Right atrium auricular region (tissue), 2 donors: ENCODE results near the gene SCN8A. TPM values are rescaled to one million over a fixed set of nuclear protein-coding genes. Genes with fewer than 3 reads are reported as not detected.
"Not testable (repeated sequence)": the region's sequence is repeated elsewhere in the genome, so short reads cannot be mapped to it uniquely, and the experiment has no call there.

ENCODE experiments used
- DNase-seq: peaks from one replicate; pipeline ENCODE4 v3.0.0-alpha.2; 2019; ENCODE audit warnings: low spot score
- H3K27ac ChIP-seq, 2 donors: fragments of 200-600 bp; sonication (generic); 1 replicate in 1 of 2; 2 replicates in 1 of 2; pipeline ENCODE4 v1.5.1; 2016 to 2019
- H3K27me3 ChIP-seq, 2 donors: fragments of 200-600 bp; sonication (generic); one replicate each; pipeline versions ENCODE4 v1.5.1 to v1.6.0; 2017 to 2019
- H3K36me3 ChIP-seq: fragments of 200-600 bp; sonication (generic); one replicate; pipeline ENCODE4 v1.5.1; 2016
- H3K4me1 ChIP-seq, 2 donors: fragments of 200-600 bp; sonication (generic); one replicate each; pipeline versions ENCODE4 v1.5.1 to v1.6.0; 2017 to 2019
- H3K4me3 ChIP-seq, 2 donors: fragments of 200-600 bp; sonication (generic); 1 replicate in 1 of 2; 2 replicates in 1 of 2; pipeline ENCODE4 v1.5.1; 2017 to 2019; ENCODE audit warnings: mild to moderate bottlenecking in 1 of 2, moderate library complexity in 1 of 2
- H3K9me3 ChIP-seq, 2 donors: fragments of 200-600 bp; sonication (generic); one replicate each; pipeline ENCODE4 v1.5.1; 2019
- total RNA-seq, 2 donors: library from RNA; depleted of rRNA; stranded (reverse); fragments of >200 nt; gene quantifications; one replicate each; pipeline ENCODE4 v1.1.0, GENCODE V29; 2016
- TF ChIP-seq, protein P1 (sequence below), 2 donors: fragments of 200-600 bp; sonication (generic); IDR thresholded peaks; one replicate each; pipeline ENCODE4 v1.5.1; 2019; ENCODE audit warnings: antibody characterized with exemption in 2 of 2

The SCN8A gene
- total RNA-seq, result under 1 TPM; 0.19 to 0.24 TPM

DNA sequence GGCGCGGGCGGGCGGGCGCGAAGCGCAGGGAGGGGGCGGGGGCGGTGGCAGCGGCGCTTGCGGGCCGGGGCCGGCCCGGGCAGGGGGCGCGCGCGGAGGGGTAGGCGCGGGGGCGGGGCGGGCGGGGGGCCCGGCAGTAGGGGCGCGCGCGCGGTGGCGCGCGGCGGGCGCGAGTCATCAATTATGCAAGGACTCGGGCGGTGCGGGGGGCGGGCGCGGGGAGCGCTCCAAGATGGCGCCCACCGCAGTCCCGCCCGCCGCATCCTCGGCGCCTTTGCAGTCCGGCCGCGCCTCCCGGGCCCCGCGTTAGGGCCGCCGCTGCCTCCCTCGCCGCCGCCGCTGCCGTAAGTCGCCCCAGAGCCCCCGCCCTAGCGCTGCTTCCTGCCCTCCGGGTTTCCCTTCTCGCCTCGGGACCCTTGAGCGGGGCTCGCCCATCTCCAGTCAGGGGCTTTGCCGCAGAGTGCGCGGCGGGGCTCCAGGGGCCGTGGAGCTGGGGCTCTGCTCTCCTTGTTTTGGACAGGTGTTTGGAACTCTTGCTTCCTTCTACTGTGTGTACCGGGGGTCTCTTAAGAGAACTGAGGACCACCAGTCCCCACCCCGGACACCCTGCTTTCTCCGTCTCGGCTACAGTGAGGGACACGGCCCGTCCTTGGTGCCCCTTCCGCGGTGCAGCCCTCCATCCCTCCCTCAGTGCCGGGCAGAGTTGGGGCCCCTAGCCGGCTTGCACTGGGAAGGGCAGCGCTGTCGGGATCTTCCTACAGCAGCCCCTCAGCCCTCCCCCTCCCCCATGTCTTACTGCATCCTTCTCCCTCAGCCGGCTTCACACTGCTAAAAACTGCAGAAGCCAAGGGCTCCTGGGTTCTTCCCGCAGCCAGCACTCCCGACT is at the start of gene SCN8A:
Gene SCN8A, plus strand, starts transcription at position 218 of the 886 bp plus-strand sequence. CDS start 71,585 bp downstream, outside the sequence.
- TF ChIP-seq, protein P1, sequence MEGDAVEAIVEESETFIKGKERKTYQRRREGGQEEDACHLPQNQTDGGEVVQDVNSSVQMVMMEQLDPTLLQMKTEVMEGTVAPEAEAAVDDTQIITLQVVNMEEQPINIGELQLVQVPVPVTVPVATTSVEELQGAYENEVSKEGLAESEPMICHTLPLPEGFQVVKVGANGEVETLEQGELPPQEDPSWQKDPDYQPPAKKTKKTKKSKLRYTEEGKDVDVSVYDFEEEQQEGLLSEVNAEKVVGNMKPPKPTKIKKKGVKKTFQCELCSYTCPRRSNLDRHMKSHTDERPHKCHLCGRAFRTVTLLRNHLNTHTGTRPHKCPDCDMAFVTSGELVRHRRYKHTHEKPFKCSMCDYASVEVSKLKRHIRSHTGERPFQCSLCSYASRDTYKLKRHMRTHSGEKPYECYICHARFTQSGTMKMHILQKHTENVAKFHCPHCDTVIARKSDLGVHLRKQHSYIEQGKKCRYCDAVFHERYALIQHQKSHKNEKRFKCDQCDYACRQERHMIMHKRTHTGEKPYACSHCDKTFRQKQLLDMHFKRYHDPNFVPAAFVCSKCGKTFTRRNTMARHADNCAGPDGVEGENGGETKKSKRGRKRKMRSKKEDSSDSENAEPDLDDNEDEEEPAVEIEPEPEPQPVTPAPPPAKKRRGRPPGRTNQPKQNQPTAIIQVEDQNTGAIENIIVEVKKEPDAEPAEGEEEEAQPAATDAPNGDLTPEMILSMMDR (IDR thresholded peaks at IDR 0.05), result no peak
- Histone ChIP-seq H3K4me1 (peaks cover 0 to 12% of the 10 kb centered on the region in 2 donors), H3K27me3 (peaks cover 0 to 5% of the 10 kb centered on the region in 2 donors), H3K27ac (no peak within 1 kb of the TSS), H3K36me3 (no peaks in the 10 kb centered on the region), H3K9me3 (no peaks in the 10 kb centered on the region), H3K4me3 (peak within 1 kb of the TSS; percentile 26 to 58)
- no peak for DNase-seq

DNA sequence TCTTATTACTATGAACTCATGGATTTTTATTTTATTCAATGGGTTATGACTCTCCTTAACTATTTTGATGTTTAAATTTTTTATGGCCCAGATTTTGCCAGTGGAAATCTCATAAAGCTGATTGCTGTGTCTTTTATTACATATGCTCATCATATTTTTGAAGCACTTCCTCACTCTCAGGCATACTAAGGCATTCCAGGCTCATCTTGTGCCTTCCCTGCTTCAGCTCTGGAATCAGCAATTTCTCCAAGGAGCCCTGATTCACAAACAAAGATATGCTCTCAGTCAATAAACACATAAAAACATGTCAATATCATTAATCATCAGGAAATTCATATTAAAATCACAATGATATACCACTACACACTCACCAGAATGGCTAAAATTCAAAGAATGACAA is 44.9 kb upstream of the SCN8A start:
- H3K4me3 ChIP-seq, result no peak overlapping the region
- H3K4me1 ChIP-seq, result no peaks in the 10 kb centered on the region
- no peak for DNase-seq
- H3K27ac ChIP-seq, result no peak overlapping the region
- TF ChIP-seq, protein P1 (IDR thresholded peaks at IDR 0.05), result no peak
- no peaks in the 10 kb centered on the region for H3K36me3 ChIP-seq
- H3K27me3 ChIP-seq, result no peaks in the 10 kb centered on the region
- H3K9me3 ChIP-seq, result no peaks in the 10 kb centered on the region

DNA sequence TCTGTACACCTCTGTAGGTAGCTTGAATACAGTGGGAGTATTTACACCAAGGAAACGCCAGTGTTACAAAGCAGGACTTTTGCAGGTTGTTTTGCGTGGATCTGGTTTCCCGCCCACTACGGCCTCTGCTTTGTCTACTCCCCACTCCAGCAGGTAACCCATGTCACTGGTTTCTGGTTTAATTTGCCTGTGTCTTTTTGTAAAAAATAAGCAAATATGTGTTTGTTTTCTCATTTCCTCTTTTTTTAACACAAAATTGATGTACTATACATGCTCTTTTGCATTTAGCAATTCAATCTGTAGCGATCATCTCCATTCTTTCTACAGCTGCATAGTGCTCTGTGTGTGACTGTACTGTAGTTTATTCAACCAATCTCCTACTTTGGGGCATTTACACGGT is 43.4 kb upstream of the SCN8A start:
- TF ChIP-seq, protein P1 (IDR thresholded peaks at IDR 0.05), result no peak
- Histone ChIP-seq H3K9me3 (no peaks in the 10 kb centered on the region), H3K36me3 (no peaks in the 10 kb centered on the region), H3K4me3 (no peak overlapping the region), H3K4me1 (no peaks in the 10 kb centered on the region), H3K27me3 (no peaks in the 10 kb centered on the region), H3K27ac (no peak overlapping the region)
- DNase-seq, result no peak

DNA sequence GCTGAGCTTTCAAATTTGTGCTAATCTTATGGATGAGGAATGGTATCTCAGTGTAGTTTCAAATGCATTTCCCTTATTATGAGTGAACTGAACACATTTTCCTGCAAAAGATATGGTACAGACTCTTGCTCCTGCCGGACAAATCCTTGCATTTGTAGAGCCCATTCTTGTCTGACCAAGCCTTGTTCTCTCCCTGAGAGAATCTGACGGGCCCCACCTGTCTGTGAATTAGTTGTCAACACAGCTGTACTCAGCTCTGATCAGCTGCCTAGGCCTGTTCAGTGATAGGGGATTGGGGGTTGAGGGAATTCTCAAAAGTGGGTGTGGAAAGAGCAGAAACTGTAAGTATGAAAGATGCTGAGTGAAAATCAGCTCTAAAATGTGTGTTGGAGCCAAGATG is 42.8 kb upstream of the SCN8A start:
- Histone ChIP-seq H3K4me1 (no peaks in the 10 kb centered on the region), H3K27ac (no peak overlapping the region), H3K4me3 (no peak overlapping the region), H3K36me3 (no peaks in the 10 kb centered on the region), H3K27me3 (no peaks in the 10 kb centered on the region), H3K9me3 (no peaks in the 10 kb centered on the region)
- DNase-seq, result no peak
- TF ChIP-seq, protein P1 (IDR thresholded peaks at IDR 0.05), result no peak

DNA sequence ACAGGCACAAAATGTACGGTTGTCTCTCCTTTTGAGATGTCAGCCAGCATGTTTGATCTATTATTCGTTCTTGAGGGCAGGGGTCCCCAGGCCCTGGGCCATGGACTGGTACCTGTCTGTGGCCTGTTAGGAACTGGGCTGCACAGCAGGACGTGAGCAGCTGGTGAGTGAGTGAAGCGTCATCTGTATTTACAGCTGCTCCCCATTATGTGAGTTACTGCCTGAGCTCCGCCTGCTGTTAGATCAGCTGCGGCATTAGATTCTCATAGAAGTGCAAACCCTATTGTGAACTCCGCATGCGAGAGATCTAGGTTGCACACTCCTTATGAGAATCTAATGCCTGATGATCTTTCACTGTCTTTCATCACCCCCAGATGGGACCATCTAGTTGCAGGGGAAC is 41.4 kb upstream of the SCN8A start:
- no peak for DNase-seq
- TF ChIP-seq, protein P1 (IDR thresholded peaks at IDR 0.05), result no peak
- no peak overlapping the region for H3K27ac ChIP-seq
- H3K4me1 ChIP-seq, result no peaks in the 10 kb centered on the region
- no peaks in the 10 kb centered on the region for H3K9me3 ChIP-seq
- no peaks in the 10 kb centered on the region for H3K27me3 ChIP-seq
- H3K36me3 ChIP-seq, result no peaks in the 10 kb centered on the region
- H3K4me3 ChIP-seq, result no peak overlapping the region

DNA sequence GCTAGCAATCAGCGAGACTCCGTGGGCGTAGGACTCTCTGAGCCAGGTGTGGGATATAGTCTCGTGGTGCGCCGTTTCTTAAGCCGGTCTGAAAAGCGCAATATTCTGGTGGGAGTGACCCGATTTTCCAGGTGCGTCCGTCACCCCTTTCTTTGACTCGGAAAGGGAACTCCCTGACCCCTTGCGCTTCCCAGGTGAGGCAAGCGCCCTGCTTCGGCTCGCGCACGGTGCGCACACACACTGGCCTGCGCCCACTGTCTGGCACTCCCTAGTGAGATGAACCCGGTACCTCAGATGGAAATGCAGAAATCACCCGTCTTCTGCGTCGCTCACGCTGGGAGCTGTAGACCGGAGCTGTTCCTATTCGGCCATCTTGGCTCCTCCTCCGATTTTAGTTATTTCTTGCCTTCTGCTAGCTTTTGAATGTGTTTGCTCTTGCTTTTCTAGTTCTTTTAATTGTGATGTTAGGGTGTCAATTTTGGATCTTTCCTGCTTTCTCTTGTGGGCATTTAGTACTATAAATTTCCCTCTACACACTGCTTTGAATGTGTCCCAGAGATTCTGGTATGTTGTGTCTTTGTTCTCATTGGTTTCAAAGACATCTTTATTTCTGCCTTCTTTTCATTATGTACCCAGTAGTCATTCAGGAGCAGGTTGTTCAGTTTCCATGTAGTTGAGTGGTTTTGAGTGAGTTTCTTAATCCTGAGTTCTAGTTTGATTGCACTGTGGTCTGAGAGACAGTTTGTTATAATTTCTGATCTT is 22.6 kb upstream of the SCN8A start:
- DNase-seq, H3K27ac ChIP-seq, H3K4me1 ChIP-seq, H3K36me3 ChIP-seq, H3K27me3 ChIP-seq, H3K9me3 ChIP-seq, H3K4me3 ChIP-seq: not testable (repeated sequence)
